HepG2 (cell line): ENCODE measurements around the gene CIITA. TPM values are rescaled to one million over a fixed set of nuclear protein-coding genes. Genes with fewer than 3 reads are reported as not detected.

Source experiments
- ATAC-seq: fragments of 200-7000 bp; cut with Tn5 transposase; 3 replicates; pipeline ENCODE4 v1.9.1; 2020; ENCODE audit warnings: mild to moderate bottlenecking, moderate library complexity
- BruUV-seq: library from RNA; stranded (reverse); fragments of 400-500 nt; replicated peaks from 2 replicates; lab custom pipeline; 2021; lab: Mats Ljungman, UMichigan
- CTCF ChIA-PET: fragments of 300-600 bp; formaldehyde crosslinking; extraction: SDS; loops from one replicate; lab custom pipeline; 2021; ENCODE audit warnings: low total read pairs, inconsistent platforms, low intra/inter-chr PET ratio; lab: Yijun Ruan, JAX
- POLR2A ChIA-PET: fragments of 350-600 bp; sonication (Branson Sonifier 250); formaldehyde crosslinking; loops from one replicate; lab custom pipeline; 2020; ENCODE audit warnings: antibody characterized with exemption, inconsistent platforms; lab: Yijun Ruan, JAX
- DNase-seq: peaks from one replicate; pipeline ENCODE4 v3.0.0-alpha.2; 2015; ENCODE audit warnings: low spot score
- FAIRE-seq: peaks from 3 replicates; lab custom pipeline; 2011; peaks lifted over from hg19 to GRCh38; lab: Jason Lieb, UNC
- H2AFZ ChIP-seq: one replicate; pipeline ENCODE4 v1.6.1; 2011; ENCODE audit warnings: low read length, inconsistent platforms
- H3K27ac ChIP-seq: fragments of 300-600 bp; 3 replicates; pipeline ENCODE4 v1.8.0; 2011; ENCODE audit warnings: mixed run types, mild to moderate bottlenecking, mixed read lengths, low read length, inconsistent platforms; ENCODE audit not compliant: insufficient read depth; ENCODE audit errors: extremely low read length
- H3K27me3 ChIP-seq, 2 experiments: fragments of 200-600 bp in 1 of 2; 2 replicates in 1 of 2; 3 replicates in 1 of 2; pipeline versions ENCODE4 v1.6.0 to v1.8.0; 2011; ENCODE audit warnings: low read length in 2 of 2, mild to moderate bottlenecking in 2 of 2, moderate library complexity in 2 of 2, inconsistent platforms in 1 of 2; ENCODE audit not compliant: insufficient read depth in 2 of 2, control insufficient read depth in 1 of 2
- H3K36me3 ChIP-seq, 2 experiments: fragments of 200-600 bp in 1 of 2; replicated peaks in 1 of 2; 2 replicates in 1 of 2; 3 replicates in 1 of 2; pipeline versions ENCODE4 v1.5.1 to v1.8.0; 2011; ENCODE audit warnings: low read length in 2 of 2, inconsistent platforms in 1 of 2; ENCODE audit not compliant: insufficient read depth in 2 of 2, control insufficient read depth in 1 of 2
- H3K4me1 ChIP-seq: 2 replicates; pipeline ENCODE4 v1.5.1; 2012; ENCODE audit warnings: low read length, inconsistent platforms; ENCODE audit not compliant: insufficient read depth
- H3K4me2 ChIP-seq: 2 replicates; pipeline ENCODE4 v1.6.0; 2011; ENCODE audit warnings: low read depth, low read length, inconsistent platforms
- H3K4me3 ChIP-seq, 3 experiments: fragments of 200-600 bp in 1 of 3; sonication (generic), shearing (Covaris generic) in 1 of 3; replicated peaks in 1 of 3; 2 replicates each; pipeline ENCODE4 v1.5.1; 2011 to 2016; ENCODE audit warnings: low read length in 3 of 3, inconsistent platforms in 2 of 3, low read depth in 2 of 3, mild to moderate bottlenecking in 2 of 3, control low read depth in 1 of 3, mixed read lengths in 1 of 3; ENCODE audit not compliant: insufficient read depth in 1 of 3
- H3K79me2 ChIP-seq: one replicate; pipeline ENCODE4 v1.6.1; 2011; ENCODE audit warnings: low read length, inconsistent platforms; ENCODE audit not compliant: insufficient read depth
- H3K9ac ChIP-seq: 2 replicates; pipeline ENCODE4 v1.6.0; 2011; ENCODE audit warnings: mild to moderate bottlenecking, low read depth, low read length, inconsistent platforms; ENCODE audit not compliant: insufficient read depth
- H3K9me3 ChIP-seq: 2 replicates; pipeline ENCODE4 v1.5.1; 2012; ENCODE audit warnings: mild to moderate bottlenecking, low read length
- H4K20me1 ChIP-seq: 2 replicates; pipeline ENCODE4 v1.6.0; 2011; ENCODE audit warnings: inconsistent platforms, mild to moderate bottlenecking, low read length, moderate library complexity; ENCODE audit not compliant: insufficient read depth
- CEBPB ChIP-seq: IDR thresholded peaks from 2 replicates; pipeline ENCODE4 v1.6.1; 2011; ENCODE audit warnings: low read depth, low read length, improper control_type of control experiment, borderline replicate concordance
- ZBTB21 ChIP-seq: sonication (generic); formaldehyde crosslinking; IDR thresholded peaks from 2 replicates; pipeline ENCODE4 v1.4.0; 2020; ENCODE audit warnings: missing genetic modification reagents
- ZNF615 ChIP-seq: sonication (generic); formaldehyde crosslinking; IDR thresholded peaks from 2 replicates; pipeline ENCODE4 v1.5.0; 2020; ENCODE audit warnings: mild to moderate bottlenecking, missing genetic modification reagents, borderline replicate concordance
- ZNF772 ChIP-seq: sonication (generic); formaldehyde crosslinking; IDR thresholded peaks from 2 replicates; pipeline ENCODE4 v1.5.0; 2020; ENCODE audit warnings: mild to moderate bottlenecking, missing genetic modification reagents
- ZNF775 ChIP-seq: sonication (generic); formaldehyde crosslinking; IDR thresholded peaks from 2 replicates; pipeline ENCODE4 v1.4.0; 2020; ENCODE audit warnings: missing genetic modification reagents, mild to moderate bottlenecking, moderate library complexity, borderline replicate concordance
- WGBS: methylation state at CpG from one replicate; pipeline ENCODE4 v1.1.6; 2017; ENCODE audit warnings: low lambda C conversion rate; 5-methylcytosine and 5-hydroxymethylcytosine counted together
- in situ Hi-C: cut with HindIII; loops from 2 replicates; pipeline ENCODE4 v1.10.0; 2017; ENCODE audit warnings: low pct_unique_long_range_greater_than_20kb; ENCODE audit not compliant: extremely low pct_ligation_motif_present
- intact Hi-C: fragments of 100-400 bp; cut with micrococcal nuclease; formaldehyde crosslinking; loops from one replicate; pipeline ENCODE4 v1.10.0; 2022; ENCODE audit not compliant: unreplicated experiment
- polyA plus RNA-seq, 8 experiments: library from polyadenylated mRNA; depleted of rRNA in 3 of 8; stranded (reverse) in 7 of 8; unstranded in 1 of 8; fragments of >200 nt; fragmentation: Illumina TruSeq in 4 of 8; extraction: Trizol in 4 of 8; gene quantifications; 2 replicates each; pipeline versions ENCODE4 v1.2.1 to v1.2.3, GENCODE V29; 2011 to 2016; ENCODE audit warnings: low read depth in 4 of 8, missing spikeins in 1 of 8, mixed read lengths in 1 of 8; ENCODE audit not compliant: insufficient read depth in 1 of 8
- total RNA-seq, 5 experiments: library from RNA; depleted of rRNA; stranded (reverse); fragments of >200 nt; fragmentation: Illumina TruSeq; extraction: Trizol; gene quantifications; 2 replicates each; pipeline ENCODE4 v1.2.3, GENCODE V29; 2016; ENCODE audit warnings: low read depth in 1 of 5
- TF ChIP-seq, protein P1 (sequence below): sonication (generic); formaldehyde crosslinking; IDR thresholded peaks from 2 replicates; pipeline ENCODE4 v1.9.0; 2022; ENCODE audit warnings: missing genetic modification reagents, mild to moderate bottlenecking, borderline replicate concordance
- TF ChIP-seq, protein P2 (sequence below): IDR thresholded peaks from 2 replicates; pipeline ENCODE4 v1.6.1; 2012; ENCODE audit warnings: inconsistent platforms
- TF ChIP-seq, protein P3 (sequence below): sonication (generic); formaldehyde crosslinking; IDR thresholded peaks from 2 replicates; pipeline ENCODE4 v1.5.0; 2020; ENCODE audit warnings: mild to moderate bottlenecking, missing genetic modification reagents

The CIITA gene
- total and polyA plus RNA-seq, 2 of the 13 experiments (the other 11 are each of a cell fraction or from before 2014, with no cell fraction given): 0.08 to 0.09 TPM

DNA sequence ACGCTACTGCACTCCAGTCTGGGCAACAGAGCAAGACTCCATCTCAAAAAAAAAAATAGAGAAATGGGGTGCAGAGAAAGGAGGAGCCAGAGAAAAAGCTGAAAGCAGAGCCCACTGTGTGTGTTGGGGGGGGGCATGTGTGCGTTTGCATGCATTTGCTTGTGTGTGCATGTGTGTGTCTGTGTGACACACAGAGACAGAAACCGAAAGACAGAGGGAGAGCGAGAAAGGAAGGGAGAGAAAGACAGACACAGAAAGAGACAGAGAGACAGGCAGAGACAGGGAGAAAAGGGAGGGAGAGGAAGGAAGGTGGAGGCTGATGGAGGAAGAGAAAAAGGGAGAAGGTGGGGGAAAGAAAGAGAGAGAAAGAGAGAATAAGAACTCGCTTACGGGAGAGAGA lies 9.8 kb upstream of the CIITA start:
- in situ Hi-C loops (no loop called here), intact Hi-C loops (no loop called here)
- BruUV-seq: no TSS peak
- DNase-seq (no peak), FAIRE-seq (no peak), ATAC-seq (no peak)
- peaks cover 39% of the 10 kb centered on the region for H3K4me1 ChIP-seq
- WGBS: 76% methylated on average over 6 of the region's 6 CpGs
- H3K9me3 ChIP-seq: no peaks in the 10 kb centered on the region
- no peaks in the 10 kb centered on the region for H4K20me1 ChIP-seq
- CTCF ChIA-PET: no interaction called here
- no peak overlapping the region for H3K4me3 ChIP-seq
- H2AFZ ChIP-seq: no peak overlapping the region
- no peaks in the 10 kb centered on the region for H3K36me3 ChIP-seq
- TF ChIP-seq, protein P1, sequence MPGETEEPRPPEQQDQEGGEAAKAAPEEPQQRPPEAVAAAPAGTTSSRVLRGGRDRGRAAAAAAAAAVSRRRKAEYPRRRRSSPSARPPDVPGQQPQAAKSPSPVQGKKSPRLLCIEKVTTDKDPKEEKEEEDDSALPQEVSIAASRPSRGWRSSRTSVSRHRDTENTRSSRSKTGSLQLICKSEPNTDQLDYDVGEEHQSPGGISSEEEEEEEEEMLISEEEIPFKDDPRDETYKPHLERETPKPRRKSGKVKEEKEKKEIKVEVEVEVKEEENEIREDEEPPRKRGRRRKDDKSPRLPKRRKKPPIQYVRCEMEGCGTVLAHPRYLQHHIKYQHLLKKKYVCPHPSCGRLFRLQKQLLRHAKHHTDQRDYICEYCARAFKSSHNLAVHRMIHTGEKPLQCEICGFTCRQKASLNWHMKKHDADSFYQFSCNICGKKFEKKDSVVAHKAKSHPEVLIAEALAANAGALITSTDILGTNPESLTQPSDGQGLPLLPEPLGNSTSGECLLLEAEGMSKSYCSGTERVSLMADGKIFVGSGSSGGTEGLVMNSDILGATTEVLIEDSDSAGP: no peak
- POLR2A ChIA-PET: no interaction called here
- H3K27ac ChIP-seq: no peak overlapping the region
- H3K9ac ChIP-seq: no peak overlapping the region
- no peak overlapping the region for H3K4me2 ChIP-seq
- H3K27me3 ChIP-seq: peaks cover 3% of the 10 kb centered on the region in 2 experiments; a peak in 4 of 5 replicates
- H3K79me2 ChIP-seq: no peaks in the 10 kb centered on the region

DNA sequence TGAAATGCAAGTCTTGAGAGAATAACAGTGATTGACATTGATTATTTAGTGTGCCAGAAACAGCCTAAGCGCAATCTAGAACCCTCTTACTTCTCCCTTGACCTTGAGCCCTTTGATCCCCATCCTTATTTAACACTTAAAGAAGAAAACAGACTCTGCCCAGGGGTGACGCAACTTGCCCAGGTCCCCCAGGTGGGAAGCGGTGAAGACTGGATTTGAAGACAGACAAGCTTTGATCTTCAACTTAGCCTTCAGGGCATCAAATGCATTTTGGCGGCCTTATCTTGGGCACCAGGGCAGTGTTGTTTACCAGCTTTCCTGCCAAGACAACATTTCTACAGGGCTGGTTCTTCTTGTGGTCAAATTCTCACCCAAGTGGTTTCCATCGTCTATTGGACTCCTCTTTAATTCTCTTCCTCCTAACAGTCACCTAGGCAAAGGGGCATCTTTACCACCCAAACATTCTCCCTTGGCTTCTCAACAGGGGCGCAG lies 8.9 kb upstream of the CIITA start:
- Histone ChIP-seq H3K9me3 (no peaks in the 10 kb centered on the region), H3K9ac (no peak overlapping the region), H3K36me3 (no peaks in the 10 kb centered on the region), H3K4me1 (peaks cover 39% of the 10 kb centered on the region), H3K27me3 (peaks cover 3 to 5% of the 10 kb centered on the region in 2 experiments; a peak in 4 of 5 replicates), H3K4me2 (peak overlapping the region; percentile 77), H3K27ac (no peak overlapping the region), H4K20me1 (no peaks in the 10 kb centered on the region), H2AFZ (no peak overlapping the region), H3K4me3 (peak overlapping the region in 1 of 3 experiments; percentile 58; a peak in 1 of 6 replicates), H3K79me2 (no peaks in the 10 kb centered on the region)
- in situ Hi-C loops (no loop called here), intact Hi-C loops (no loop called here)
- ATAC-seq (no peak), DNase-seq (no peak), FAIRE-seq (no peak)
- ChIA-PET POLR2A (no interaction called here), CTCF (no interaction called here)
- TF ChIP-seq CEBPB (peak; percentile 53), ZNF775 (CRISPR knock-in tag) (no peak), ZBTB21 (CRISPR knock-in tag) (no peak), ZNF772 (no peak), ZNF615 (CRISPR knock-in tag) (no peak)
- TF ChIP-seq, protein P2, sequence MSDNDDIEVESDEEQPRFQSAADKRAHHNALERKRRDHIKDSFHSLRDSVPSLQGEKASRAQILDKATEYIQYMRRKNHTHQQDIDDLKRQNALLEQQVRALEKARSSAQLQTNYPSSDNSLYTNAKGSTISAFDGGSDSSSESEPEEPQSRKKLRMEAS: no peak
- TF ChIP-seq, protein P3, sequence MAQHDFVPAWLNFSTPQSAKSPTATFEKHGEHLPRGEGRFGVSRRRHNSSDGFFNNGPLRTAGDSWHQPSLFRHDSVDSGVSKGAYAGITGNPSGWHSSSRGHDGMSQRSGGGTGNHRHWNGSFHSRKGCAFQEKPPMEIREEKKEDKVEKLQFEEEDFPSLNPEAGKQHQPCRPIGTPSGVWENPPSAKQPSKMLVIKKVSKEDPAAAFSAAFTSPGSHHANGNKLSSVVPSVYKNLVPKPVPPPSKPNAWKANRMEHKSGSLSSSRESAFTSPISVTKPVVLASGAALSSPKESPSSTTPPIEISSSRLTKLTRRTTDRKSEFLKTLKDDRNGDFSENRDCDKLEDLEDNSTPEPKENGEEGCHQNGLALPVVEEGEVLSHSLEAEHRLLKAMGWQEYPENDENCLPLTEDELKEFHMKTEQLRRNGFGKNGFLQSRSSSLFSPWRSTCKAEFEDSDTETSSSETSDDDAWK (CRISPR knock-in tag): no peak
- BruUV-seq: no TSS peak
- 49% methylated on average over 6 of the region's 6 CpGs for WGBS
